H1 (cell line): Measurements from ENCODE around the gene STARD8. TPM values are rescaled to one million over a fixed set of nuclear protein-coding genes. Genes with fewer than 3 reads are reported as not detected.

Source experiments
- polyA plus RNA-seq, 7 experiments: library from polyadenylated mRNA; depleted of rRNA in 3 of 7; stranded (reverse) in 5 of 7; unstranded in 2 of 7; fragments of >200 nt in 5 of 7; fragments of 200-250 nt in 2 of 7; gene quantifications; 1 replicate in 5 of 7; 2 replicates in 1 of 7; 4 replicates in 1 of 7; pipeline versions ENCODE4 v1.2.1 to v1.2.3, GENCODE V29; 2011 to 2013; ENCODE audit warnings: missing spikeins in 2 of 7, mixed read lengths in 2 of 7
- total RNA-seq: library from RNA; stranded (reverse); fragmentation: NEBNext Ultra II Directional; extraction: Animal tissue kit (Norgen Biotek cat#: 25700); gene quantifications from 2 replicates; pipeline ENCODE4 v1.2.1, GENCODE V29; 2021
- TF ChIP-seq, protein P1 (sequence below): fragments of 300-600 bp; sonication (generic); IDR thresholded peaks from 2 replicates; pipeline ENCODE4 v1.7.1; 2012; ENCODE audit warnings: low read length, moderate library complexity, mild to moderate bottlenecking, inconsistent platforms; ENCODE audit not compliant: insufficient replicate concordance

The STARD8 gene
- total and polyA plus RNA-seq, 2 of the 8 experiments (the other 6 are each of a cell fraction or from before 2014, with no cell fraction given), result 1.8 to 3.8 TPM

DNA sequence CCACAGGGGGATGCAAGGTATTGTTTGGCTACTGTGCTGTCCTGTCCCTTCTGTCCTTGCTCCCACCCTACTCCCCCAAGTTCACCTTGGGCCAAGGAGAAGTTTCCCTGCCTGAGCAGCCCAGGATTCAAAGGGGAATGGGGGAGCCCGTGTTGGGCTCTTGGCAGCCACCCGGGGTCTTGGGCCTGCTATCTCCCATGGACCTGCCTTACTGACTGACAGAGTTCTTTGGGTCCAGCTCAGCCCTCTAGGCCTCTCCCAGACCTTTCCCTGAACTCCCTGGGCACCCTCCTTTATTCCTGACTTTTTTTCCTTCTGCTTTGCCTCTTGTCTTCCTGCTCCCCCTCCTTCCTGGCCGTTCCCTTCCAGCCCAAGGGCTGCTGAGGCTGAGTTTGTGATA is 67.4 kb downstream of the STARD8 start (continued):
- TF ChIP-seq, protein P1, sequence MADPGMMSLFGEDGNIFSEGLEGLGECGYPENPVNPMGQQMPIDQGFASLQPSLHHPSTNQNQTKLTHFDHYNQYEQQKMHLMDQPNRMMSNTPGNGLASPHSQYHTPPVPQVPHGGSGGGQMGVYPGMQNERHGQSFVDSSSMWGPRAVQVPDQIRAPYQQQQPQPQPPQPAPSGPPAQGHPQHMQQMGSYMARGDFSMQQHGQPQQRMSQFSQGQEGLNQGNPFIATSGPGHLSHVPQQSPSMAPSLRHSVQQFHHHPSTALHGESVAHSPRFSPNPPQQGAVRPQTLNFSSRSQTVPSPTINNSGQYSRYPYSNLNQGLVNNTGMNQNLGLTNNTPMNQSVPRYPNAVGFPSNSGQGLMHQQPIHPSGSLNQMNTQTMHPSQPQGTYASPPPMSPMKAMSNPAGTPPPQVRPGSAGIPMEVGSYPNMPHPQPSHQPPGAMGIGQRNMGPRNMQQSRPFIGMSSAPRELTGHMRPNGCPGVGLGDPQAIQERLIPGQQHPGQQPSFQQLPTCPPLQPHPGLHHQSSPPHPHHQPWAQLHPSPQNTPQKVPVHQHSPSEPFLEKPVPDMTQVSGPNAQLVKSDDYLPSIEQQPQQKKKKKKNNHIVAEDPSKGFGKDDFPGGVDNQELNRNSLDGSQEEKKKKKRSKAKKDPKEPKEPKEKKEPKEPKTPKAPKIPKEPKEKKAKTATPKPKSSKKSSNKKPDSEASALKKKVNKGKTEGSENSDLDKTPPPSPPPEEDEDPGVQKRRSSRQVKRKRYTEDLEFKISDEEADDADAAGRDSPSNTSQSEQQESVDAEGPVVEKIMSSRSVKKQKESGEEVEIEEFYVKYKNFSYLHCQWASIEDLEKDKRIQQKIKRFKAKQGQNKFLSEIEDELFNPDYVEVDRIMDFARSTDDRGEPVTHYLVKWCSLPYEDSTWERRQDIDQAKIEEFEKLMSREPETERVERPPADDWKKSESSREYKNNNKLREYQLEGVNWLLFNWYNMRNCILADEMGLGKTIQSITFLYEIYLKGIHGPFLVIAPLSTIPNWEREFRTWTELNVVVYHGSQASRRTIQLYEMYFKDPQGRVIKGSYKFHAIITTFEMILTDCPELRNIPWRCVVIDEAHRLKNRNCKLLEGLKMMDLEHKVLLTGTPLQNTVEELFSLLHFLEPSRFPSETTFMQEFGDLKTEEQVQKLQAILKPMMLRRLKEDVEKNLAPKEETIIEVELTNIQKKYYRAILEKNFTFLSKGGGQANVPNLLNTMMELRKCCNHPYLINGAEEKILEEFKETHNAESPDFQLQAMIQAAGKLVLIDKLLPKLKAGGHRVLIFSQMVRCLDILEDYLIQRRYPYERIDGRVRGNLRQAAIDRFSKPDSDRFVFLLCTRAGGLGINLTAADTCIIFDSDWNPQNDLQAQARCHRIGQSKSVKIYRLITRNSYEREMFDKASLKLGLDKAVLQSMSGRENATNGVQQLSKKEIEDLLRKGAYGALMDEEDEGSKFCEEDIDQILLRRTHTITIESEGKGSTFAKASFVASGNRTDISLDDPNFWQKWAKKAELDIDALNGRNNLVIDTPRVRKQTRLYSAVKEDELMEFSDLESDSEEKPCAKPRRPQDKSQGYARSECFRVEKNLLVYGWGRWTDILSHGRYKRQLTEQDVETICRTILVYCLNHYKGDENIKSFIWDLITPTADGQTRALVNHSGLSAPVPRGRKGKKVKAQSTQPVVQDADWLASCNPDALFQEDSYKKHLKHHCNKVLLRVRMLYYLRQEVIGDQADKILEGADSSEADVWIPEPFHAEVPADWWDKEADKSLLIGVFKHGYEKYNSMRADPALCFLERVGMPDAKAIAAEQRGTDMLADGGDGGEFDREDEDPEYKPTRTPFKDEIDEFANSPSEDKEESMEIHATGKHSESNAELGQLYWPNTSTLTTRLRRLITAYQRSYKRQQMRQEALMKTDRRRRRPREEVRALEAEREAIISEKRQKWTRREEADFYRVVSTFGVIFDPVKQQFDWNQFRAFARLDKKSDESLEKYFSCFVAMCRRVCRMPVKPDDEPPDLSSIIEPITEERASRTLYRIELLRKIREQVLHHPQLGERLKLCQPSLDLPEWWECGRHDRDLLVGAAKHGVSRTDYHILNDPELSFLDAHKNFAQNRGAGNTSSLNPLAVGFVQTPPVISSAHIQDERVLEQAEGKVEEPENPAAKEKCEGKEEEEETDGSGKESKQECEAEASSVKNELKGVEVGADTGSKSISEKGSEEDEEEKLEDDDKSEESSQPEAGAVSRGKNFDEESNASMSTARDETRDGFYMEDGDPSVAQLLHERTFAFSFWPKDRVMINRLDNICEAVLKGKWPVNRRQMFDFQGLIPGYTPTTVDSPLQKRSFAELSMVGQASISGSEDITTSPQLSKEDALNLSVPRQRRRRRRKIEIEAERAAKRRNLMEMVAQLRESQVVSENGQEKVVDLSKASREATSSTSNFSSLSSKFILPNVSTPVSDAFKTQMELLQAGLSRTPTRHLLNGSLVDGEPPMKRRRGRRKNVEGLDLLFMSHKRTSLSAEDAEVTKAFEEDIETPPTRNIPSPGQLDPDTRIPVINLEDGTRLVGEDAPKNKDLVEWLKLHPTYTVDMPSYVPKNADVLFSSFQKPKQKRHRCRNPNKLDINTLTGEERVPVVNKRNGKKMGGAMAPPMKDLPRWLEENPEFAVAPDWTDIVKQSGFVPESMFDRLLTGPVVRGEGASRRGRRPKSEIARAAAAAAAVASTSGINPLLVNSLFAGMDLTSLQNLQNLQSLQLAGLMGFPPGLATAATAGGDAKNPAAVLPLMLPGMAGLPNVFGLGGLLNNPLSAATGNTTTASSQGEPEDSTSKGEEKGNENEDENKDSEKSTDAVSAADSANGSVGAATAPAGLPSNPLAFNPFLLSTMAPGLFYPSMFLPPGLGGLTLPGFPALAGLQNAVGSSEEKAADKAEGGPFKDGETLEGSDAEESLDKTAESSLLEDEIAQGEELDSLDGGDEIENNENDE, result no peak
- TF ChIP-seq, all 59 proteins: peak for 0
